ENCODE data around the gene MYO10.

GRCh38 chr5:16687898-16688297, 248.2 kb downstream of the MYO10 start:
- TF ChIP-seq CTCF (IDR thresholded peaks at IDR 0.05) (no peak), IRF1 (CRISPR knock-in tag; IDR thresholded peaks at IDR 0.05) (no peak), ELF4 (CRISPR knock-in tag; IDR thresholded peaks at IDR 0.05; ENCODE audit: low read depth) (no peak), ZNF281 (CRISPR knock-in tag; IDR thresholded peaks at IDR 0.05) (no peak), ARID4B (CRISPR knock-in tag; IDR thresholded peaks at IDR 0.05; ENCODE audit: borderline replicate concordance) (no peak), ZNF423 (CRISPR knock-in tag; IDR thresholded peaks at IDR 0.05) (no peak), NFATC4 (CRISPR knock-in tag; IDR thresholded peaks at IDR 0.05) (no peak), ATF3 (CRISPR knock-in tag; conservative IDR thresholded peaks at IDR 0.05) (no peak), MXD4 (CRISPR knock-in tag; IDR thresholded peaks at IDR 0.05; ENCODE audit: borderline replicate concordance) (no peak)
